Ishikawa (cell line): Measurements from ENCODE around the gene C17orf75.

Experiments
- CEBPB ChIP-seq: IDR thresholded peaks from 2 replicates; pipeline ENCODE4 v1.6.1; 2012
- CREB1 ChIP-seq: IDR thresholded peaks from 2 replicates; pipeline ENCODE4 v1.6.1; 2012; ENCODE audit warnings: low read depth
- EGR1 ChIP-seq: IDR thresholded peaks from 2 replicates; pipeline ENCODE4 v1.6.1; 2012
- EP300 ChIP-seq: IDR thresholded peaks from 2 replicates; pipeline ENCODE4 v1.6.1; 2012; ENCODE audit warnings: borderline replicate concordance
- FOXM1 ChIP-seq: IDR thresholded peaks from 2 replicates; pipeline ENCODE4 v1.6.1; 2012; ENCODE audit warnings: low read depth, borderline replicate concordance
- NFIC ChIP-seq: IDR thresholded peaks from 2 replicates; pipeline ENCODE4 v1.6.1; 2012
- RAD21 ChIP-seq: IDR thresholded peaks from 2 replicates; pipeline ENCODE4 v1.6.1; 2012; ENCODE audit warnings: low read depth
- TAF1 ChIP-seq: IDR thresholded peaks from 2 replicates; pipeline ENCODE4 v1.6.1; 2012; ENCODE audit warnings: low read depth, mild to moderate bottlenecking
- TCF12 ChIP-seq: IDR thresholded peaks from 2 replicates; pipeline ENCODE4 v1.6.1; 2012; ENCODE audit warnings: low read depth
- TEAD4 ChIP-seq: IDR thresholded peaks from 2 replicates; pipeline ENCODE4 v1.6.1; 2012
- YY1 ChIP-seq: IDR thresholded peaks from 2 replicates; pipeline ENCODE4 v1.6.1; 2012; ENCODE audit warnings: low read depth
- ZBTB7A ChIP-seq: IDR thresholded peaks from 2 replicates; pipeline ENCODE4 v1.6.1; 2012; ENCODE audit warnings: low read depth
- TF ChIP-seq, protein P1 (sequence below): IDR thresholded peaks from 2 replicates; pipeline ENCODE4 v1.6.1; 2012; ENCODE audit warnings: low read depth, mild to moderate bottlenecking
- TF ChIP-seq, protein P2 (sequence below): IDR thresholded peaks from 2 replicates; pipeline ENCODE4 v1.6.1; 2012
- TF ChIP-seq, protein P3 (sequence below): IDR thresholded peaks from 2 replicates; pipeline ENCODE4 v1.6.1; 2012

C17orf75 gene

DNA sequence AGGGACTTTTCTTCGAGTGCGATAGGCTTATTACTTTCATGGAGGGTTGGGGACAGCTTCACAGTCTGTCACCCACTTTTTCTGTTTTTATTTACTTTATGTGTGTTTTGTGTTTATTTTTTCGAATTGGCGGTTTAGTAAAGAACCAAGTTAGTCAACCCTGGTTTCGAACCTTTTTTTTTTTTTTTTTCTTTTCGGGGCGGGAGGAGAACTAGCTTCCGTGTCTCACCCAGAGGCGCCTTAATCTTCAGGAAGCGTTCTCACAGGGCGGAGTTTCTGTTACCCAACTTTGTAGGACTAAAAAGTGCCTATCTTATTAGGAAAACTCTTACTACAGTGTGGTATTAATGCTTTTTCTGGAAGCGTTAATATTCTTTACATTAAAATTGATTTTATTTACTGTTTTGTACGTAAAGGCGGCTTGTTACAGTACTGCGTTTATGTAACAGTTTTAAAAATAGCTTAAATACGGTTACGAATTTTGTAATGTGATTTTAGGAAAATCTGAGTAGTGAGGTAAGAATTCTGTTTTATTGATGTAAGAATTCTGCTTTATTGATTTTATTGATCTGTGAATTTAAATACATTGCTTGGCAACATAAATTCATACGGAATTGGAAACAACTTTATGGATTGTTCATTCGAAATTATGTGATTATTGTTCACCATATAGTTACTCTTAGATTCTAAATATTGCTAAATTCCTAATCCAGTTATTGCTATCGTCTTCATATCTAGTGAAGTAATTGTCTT is 8.9 kb upstream of the C17orf75 start:
- TF ChIP-seq, protein P1, sequence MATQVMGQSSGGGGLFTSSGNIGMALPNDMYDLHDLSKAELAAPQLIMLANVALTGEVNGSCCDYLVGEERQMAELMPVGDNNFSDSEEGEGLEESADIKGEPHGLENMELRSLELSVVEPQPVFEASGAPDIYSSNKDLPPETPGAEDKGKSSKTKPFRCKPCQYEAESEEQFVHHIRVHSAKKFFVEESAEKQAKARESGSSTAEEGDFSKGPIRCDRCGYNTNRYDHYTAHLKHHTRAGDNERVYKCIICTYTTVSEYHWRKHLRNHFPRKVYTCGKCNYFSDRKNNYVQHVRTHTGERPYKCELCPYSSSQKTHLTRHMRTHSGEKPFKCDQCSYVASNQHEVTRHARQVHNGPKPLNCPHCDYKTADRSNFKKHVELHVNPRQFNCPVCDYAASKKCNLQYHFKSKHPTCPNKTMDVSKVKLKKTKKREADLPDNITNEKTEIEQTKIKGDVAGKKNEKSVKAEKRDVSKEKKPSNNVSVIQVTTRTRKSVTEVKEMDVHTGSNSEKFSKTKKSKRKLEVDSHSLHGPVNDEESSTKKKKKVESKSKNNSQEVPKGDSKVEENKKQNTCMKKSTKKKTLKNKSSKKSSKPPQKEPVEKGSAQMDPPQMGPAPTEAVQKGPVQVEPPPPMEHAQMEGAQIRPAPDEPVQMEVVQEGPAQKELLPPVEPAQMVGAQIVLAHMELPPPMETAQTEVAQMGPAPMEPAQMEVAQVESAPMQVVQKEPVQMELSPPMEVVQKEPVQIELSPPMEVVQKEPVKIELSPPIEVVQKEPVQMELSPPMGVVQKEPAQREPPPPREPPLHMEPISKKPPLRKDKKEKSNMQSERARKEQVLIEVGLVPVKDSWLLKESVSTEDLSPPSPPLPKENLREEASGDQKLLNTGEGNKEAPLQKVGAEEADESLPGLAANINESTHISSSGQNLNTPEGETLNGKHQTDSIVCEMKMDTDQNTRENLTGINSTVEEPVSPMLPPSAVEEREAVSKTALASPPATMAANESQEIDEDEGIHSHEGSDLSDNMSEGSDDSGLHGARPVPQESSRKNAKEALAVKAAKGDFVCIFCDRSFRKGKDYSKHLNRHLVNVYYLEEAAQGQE: no peak
- TF ChIP-seq TEAD4 (no peak), YY1 (no peak), FOXM1 (no peak), NFIC (no peak)

DNA sequence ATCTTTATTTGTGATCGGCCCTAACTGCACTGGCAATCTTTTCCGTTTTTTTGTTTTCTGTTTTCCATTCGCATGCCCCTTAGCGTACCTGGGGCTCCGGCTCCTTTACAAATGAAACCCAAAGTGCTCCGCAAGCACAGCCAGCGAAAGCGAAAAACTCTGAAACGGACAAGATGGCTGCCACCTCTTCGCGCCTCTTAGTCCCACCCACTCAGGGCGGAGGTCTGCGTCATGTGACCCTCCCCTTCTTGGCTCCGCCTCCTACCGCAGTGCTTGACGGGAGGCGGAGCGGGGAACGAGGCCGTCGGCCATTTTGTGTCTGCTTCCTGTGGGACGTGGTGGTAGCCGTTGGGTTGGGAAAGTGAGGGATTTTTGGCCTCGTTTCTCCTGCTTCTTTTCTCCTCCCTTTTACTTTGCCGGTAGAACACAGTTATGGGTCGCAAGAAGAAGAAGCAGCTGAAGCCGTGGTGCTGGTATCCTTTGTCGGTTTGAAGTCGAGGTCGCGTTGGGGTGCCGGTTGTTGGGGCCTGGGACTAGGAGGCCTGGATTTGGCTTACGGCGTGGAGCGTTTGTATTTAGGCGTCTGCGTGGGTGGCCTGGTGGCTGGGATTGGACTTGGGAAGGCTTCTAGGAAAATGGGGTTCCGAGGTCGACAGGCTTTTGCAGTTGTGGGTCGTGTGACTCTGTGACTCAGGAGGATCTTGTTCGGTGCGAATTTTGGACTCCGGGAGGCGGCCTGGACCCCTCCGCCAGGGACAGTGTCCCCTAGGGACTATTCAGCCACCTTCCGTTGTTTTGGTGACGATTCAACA is 8.1 kb upstream of the C17orf75 start, which contains the start of gene ZNF207:
Gene ZNF207, plus strand, starts transcription at position 304 of the 812 bp plus-strand sequence. Its CDS starts 129 bp downstream, at position 433.
- TF ChIP-seq CEBPB (no peak), YY1 (peak; percentile 95), TCF12 (peak; percentile 55), NFIC (no peak), TEAD4 (0 out of 2 replicates have a peak, but pooled peaks have one; percentile 42), EP300 (0 out of 2 replicates have a peak, but pooled peaks have one; percentile 2), FOXM1 (no peak), CREB1 (0 out of 2 replicates have a peak, but pooled peaks have one; percentile 17), ZBTB7A (no peak), TAF1 (peak; percentile 94), EGR1 (peak; percentile 29), RAD21 (no peak)
- TF ChIP-seq, protein P2, sequence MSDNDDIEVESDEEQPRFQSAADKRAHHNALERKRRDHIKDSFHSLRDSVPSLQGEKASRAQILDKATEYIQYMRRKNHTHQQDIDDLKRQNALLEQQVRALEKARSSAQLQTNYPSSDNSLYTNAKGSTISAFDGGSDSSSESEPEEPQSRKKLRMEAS: peak; percentile 88
- TF ChIP-seq, protein P3, sequence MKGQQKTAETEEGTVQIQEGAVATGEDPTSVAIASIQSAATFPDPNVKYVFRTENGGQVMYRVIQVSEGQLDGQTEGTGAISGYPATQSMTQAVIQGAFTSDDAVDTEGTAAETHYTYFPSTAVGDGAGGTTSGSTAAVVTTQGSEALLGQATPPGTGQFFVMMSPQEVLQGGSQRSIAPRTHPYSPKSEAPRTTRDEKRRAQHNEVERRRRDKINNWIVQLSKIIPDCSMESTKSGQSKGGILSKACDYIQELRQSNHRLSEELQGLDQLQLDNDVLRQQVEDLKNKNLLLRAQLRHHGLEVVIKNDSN: peak; percentile 98
- TF ChIP-seq, protein P1: no peak

DNA sequence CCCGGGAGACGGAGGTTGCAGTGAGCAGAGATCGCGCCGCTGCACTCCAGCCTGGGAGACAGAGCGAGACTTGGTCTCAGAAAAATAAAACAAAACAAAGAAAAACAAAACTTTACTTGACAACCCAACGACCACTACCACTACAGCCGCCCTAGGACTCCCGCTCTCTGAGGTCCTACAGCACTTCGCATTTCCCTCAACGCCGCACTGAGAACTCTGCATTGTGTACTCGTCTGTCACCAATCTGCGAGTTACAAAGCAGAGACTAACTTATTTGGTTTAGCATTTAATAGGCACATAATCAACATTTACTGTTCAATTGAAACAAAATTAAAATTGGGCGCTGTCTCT is 7.5 kb upstream of the C17orf75 start:
- no peak for TF ChIP-seq EP300
- no peak for TF ChIP-seq TAF1
- TF ChIP-seq CEBPB: no peak
- TF ChIP-seq YY1: no peak
- TF ChIP-seq, protein P2: no peak
- no peak for TF ChIP-seq TCF12
- no peak for TF ChIP-seq EGR1
- TF ChIP-seq FOXM1: no peak
- no peak for TF ChIP-seq NFIC
- TF ChIP-seq, protein P3: no peak

DNA sequence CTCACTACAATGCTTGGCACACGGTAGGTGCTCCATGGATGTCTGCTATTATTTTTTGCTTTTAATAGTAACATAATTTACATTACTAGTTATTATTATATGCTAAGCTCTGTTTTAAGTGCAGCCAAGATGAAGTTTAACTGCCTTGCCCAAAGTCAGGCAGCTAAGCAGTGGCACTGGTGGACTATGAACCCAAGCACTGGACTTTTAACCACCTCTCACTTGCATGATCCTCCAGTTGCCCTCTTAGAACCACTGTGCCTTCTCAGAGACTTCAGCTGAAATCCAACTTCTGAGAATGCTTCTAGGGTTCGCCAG is 6.5 kb upstream of the C17orf75 start:
- TF ChIP-seq, protein P3: no peak
- no peak for TF ChIP-seq RAD21
- no peak for TF ChIP-seq TAF1
- no peak for TF ChIP-seq TCF12
- no peak for TF ChIP-seq EP300
- TF ChIP-seq, protein P1: no peak
- TF ChIP-seq, protein P2: no peak
- no peak for TF ChIP-seq TEAD4
- TF ChIP-seq CREB1: no peak
- TF ChIP-seq NFIC: no peak
- TF ChIP-seq CEBPB: no peak
- TF ChIP-seq EGR1: no peak
- TF ChIP-seq ZBTB7A: no peak
- no peak for TF ChIP-seq YY1
- TF ChIP-seq FOXM1: no peak
